GM10266 (cell line): ENCODE results near the gene OR2F2.

Experiments used
- DNase-seq: peaks from one replicate; pipeline ENCODE4 v3.0.0; 2012; ENCODE audit errors: extremely low spot score
- CTCF ChIP-seq: IDR thresholded peaks from 2 replicates; pipeline ENCODE4 v1.5.1; 2012; ENCODE audit warnings: mild to moderate bottlenecking, low read depth; ENCODE audit not compliant: control insufficient read depth, insufficient read depth; ENCODE audit errors: missing control alignments

The OR2F2 gene

GRCh38 chr7:143902332-143902899 is 32.6 kb upstream of the OR2F2 start:
- TF ChIP-seq CTCF = no peak
- no peak for DNase-seq

GRCh38 chr7:143905509-143905908 is 29.5 kb upstream of the OR2F2 start:
- DNase-seq = no peak
- TF ChIP-seq CTCF = no peak

GRCh38 chr7:143906151-143906550 is 28.9 kb upstream of the OR2F2 start:
- no peak for DNase-seq

GRCh38 chr7:143906895-143907294 is 28.1 kb upstream of the OR2F2 start:
- no peak for DNase-seq
- TF ChIP-seq CTCF = no peak

More at GRCh38 chr7:143906151-143906550, 28.9 kb upstream of the OR2F2 start:
- no peak for TF ChIP-seq CTCF

- no peak for TF ChIP-seq CTCF
- DNase-seq = no peak
Measured at GRCh38 chr7:143908120-143908519, 26.9 kb upstream of the OR2F2 start.

- no peak for TF ChIP-seq CTCF
Measured at GRCh38 chr7:143909863-143910262, 25.2 kb upstream of the OR2F2 start.

GRCh38 chr7:143910473-143911248 is 24.4 kb upstream of the OR2F2 start:
- no peak for DNase-seq
- no peak for TF ChIP-seq CTCF

More at GRCh38 chr7:143909863-143910262, 25.2 kb upstream of the OR2F2 start:
- DNase-seq = no peak
